Astrocyte of the spinal cord (primary cell): ENCODE measurements around the gene ATP2A3.

ENCODE experiments used
- DNase-seq: peaks from one replicate; pipeline ENCODE4 v3.0.0; 2011; ENCODE audit warnings: low read depth, low spot score
- H3K4me3 ChIP-seq: 2 replicates; pipeline ENCODE4 v1.5.1; 2011; ENCODE audit warnings: low read depth, mild to moderate bottlenecking, low read length, moderate library complexity
- CTCF ChIP-seq: IDR thresholded peaks from 2 replicates; pipeline ENCODE4 v1.5.1; 2012; ENCODE audit warnings: low read depth, mild to moderate bottlenecking, low read length, inconsistent platforms
- in situ Hi-C: cut with HindIII; loops from 2 replicates; pipeline ENCODE4 v1.10.0; 2017; ENCODE audit warnings: low sequenced_read_pairs

Gene ATP2A3

GRCh38 chr17:3972931-3973330 lies 8.7 kb upstream of the ATP2A3 start:
- in situ Hi-C loops, result no loop called here
- DNase-seq, result no peak
- no peak overlapping the region for H3K4me3 ChIP-seq
- TF ChIP-seq CTCF, result no peak

- no peak for TF ChIP-seq CTCF
- no peak overlapping the region for H3K4me3 ChIP-seq
- in situ Hi-C loops, result no loop called here
- DNase-seq, result no peak
These were observed 8.1 kb upstream of the ATP2A3 start for GRCh38 chr17:3972281-3972731.

- no peak for DNase-seq
- in situ Hi-C loops, result no loop called here
- H3K4me3 ChIP-seq, result no peak overlapping the region
- TF ChIP-seq CTCF, result no peak
These were observed 6.4 kb upstream of the ATP2A3 start for GRCh38 chr17:3970668-3971067.

- in situ Hi-C loops, result no loop called here
- no peak overlapping the region for H3K4me3 ChIP-seq
- DNase-seq, result no peak
- TF ChIP-seq CTCF, result no peak
These were observed 5.7 kb upstream of the ATP2A3 start for GRCh38 chr17:3969963-3970362.

- H3K4me3 ChIP-seq, result no peak overlapping the region
- no peak for TF ChIP-seq CTCF
- in situ Hi-C loops, result no loop called here
- DNase-seq, result no peak
These were observed 4.8 kb upstream of the ATP2A3 start for GRCh38 chr17:3968886-3969524.

- in situ Hi-C loops, result no loop called here
- DNase-seq, result no peak
- H3K4me3 ChIP-seq, result no peak overlapping the region
- TF ChIP-seq CTCF, result no peak
These were observed 3.8 kb upstream of the ATP2A3 start for GRCh38 chr17:3968015-3968414.
